Stimulated activated CD4-positive, alpha-beta T cell treated with anti-CD3 and anti-CD28 coated beads, Interleukin-4, amount 100 ng/mL, for 1 hour (primary cell): ENCODE data around the gene INSM2.

ENCODE experiments used
- DNase-seq: peaks from one replicate; pipeline ENCODE4 v3.0.0-alpha.2; 2020

INSM2 gene

DNA sequence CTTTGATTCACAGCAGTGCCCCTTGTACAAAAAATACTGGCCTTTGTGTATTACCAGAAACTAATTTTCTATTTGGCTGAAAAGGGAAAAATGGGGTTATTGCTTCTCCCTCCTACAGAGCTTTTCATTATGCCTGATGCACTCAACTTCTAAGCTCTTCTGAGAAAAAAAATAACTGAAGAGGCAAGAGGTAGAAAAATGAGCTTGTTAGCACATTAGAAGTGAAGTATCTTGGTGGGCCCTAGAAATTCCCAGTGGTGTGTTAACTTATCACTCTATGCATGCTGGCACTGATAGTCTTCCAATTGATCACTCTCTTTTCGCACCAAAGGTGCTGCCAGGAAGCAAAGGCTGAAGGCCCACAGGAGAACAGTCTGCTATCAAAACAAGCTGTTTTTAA lies 17.1 kb downstream of the INSM2 start:
- DNase-seq: no peak

- DNase-seq: no peak
Observed at GRCh38 chr14:35553808-35554207, 19.8 kb downstream of the INSM2 start.

DNA sequence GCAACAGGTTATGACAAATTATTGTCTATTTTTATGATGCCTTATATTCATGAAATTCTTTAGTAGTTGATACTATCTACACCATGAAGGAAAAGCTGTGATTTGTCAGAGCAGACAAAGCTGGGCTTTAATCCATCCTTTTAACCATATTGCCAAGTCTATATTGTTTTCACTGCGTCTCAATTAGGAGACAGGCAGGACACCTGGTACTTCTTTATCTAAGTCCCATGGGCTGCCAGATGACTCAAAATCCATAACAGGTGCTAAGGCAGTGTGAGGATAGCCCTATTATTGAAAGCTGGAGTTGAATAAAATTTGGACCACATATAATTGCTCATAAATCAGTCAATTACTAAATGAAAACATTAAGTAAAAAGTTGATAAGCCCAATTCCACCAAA lies 22.6 kb downstream of the INSM2 start:
- no peak for DNase-seq

GRCh38 chr14:35557221-35557747 lies 23.3 kb downstream of the INSM2 start:
- DNase-seq: no peak

DNA sequence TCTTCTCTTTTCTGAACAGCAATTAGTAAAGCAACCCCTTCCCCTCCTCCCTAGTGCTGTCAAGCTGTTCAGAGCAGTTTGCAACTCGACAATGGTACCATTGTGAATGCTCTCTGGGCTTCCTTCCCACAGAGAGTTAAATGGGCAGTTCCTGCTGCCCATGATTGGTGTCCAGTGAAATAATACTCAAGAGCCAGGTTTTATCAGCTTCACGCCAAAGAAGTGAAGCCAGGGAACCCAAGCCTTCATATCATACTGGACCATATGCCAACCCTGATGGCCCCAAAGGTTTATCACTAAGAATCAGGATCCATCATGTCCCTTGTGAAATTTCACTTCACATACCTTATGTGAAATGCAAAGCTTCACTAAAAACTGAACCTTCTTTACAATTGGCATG lies 24.7 kb downstream of the INSM2 start:
- DNase-seq: no peak

GRCh38 chr14:35565871-35566464 lies 32.0 kb downstream of the INSM2 start:
- DNase-seq: no peak

- DNase-seq: no peak
Observed at GRCh38 chr14:35571598-35571997, 37.6 kb downstream of the INSM2 start.

- no peak for DNase-seq
Observed at GRCh38 chr14:35573911-35574310, 39.9 kb downstream of the INSM2 start.

DNA sequence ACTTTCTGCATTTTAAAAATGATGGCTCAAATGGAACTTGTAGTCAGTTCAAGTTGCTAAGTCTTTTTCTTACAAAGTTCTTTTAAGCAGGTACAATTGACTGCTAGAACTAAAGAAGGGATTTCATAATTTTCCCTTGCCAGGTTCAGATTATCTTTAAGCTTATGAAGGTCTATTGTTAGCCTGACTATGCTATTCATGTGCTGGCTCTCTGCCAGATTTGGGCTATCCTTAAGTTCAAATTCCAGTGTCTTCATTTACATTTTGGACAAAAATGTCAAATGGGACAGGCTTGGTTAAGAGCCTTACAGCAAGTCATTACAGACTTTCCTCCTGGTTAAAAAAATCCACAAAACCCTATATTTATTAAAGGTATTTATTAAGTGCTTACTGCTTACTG lies 42.3 kb downstream of the INSM2 start:
- DNase-seq: no peak

- no peak for DNase-seq
Observed at GRCh38 chr14:35576856-35577255, 42.9 kb downstream of the INSM2 start.

DNA sequence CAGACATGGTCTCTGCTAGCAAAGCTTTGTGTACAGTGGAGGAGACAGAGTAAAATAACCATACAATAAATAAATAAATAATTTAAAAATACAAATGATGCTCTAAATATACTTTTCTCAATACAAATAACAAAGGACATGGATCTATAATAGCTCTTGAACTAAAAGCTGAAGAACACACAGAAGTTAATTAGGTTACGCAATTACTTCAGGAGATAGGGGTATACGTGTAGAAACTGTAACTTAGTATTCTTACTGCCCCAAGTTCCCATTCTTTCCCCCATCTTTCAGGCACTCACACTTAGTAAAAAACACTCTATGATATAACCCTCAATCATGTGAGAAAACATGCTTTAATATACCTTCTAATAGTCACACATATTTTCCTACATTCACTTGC lies 44.2 kb downstream of the INSM2 start:
- no peak for DNase-seq

- DNase-seq: no peak
Observed at GRCh38 chr14:35578639-35579038, 44.7 kb downstream of the INSM2 start.
